Fibroblast of peridontal ligament (primary cell): ENCODE results near the gene CDC34.
A peak's percentile ranks its signal among the peaks of the same experiment; 100 is the strongest.

Experiments
- DNase-seq: peaks from one replicate; pipeline ENCODE4 v3.0.0-alpha.2; 2010; ENCODE audit errors: extremely low read depth

The CDC34 gene

GRCh38 chr19:519449-519865, 12.1 kb upstream of the CDC34 start:
- no peak for DNase-seq

GRCh38 chr19:522726-523125, 8.8 kb upstream of the CDC34 start:
- no peak for DNase-seq

DNA sequence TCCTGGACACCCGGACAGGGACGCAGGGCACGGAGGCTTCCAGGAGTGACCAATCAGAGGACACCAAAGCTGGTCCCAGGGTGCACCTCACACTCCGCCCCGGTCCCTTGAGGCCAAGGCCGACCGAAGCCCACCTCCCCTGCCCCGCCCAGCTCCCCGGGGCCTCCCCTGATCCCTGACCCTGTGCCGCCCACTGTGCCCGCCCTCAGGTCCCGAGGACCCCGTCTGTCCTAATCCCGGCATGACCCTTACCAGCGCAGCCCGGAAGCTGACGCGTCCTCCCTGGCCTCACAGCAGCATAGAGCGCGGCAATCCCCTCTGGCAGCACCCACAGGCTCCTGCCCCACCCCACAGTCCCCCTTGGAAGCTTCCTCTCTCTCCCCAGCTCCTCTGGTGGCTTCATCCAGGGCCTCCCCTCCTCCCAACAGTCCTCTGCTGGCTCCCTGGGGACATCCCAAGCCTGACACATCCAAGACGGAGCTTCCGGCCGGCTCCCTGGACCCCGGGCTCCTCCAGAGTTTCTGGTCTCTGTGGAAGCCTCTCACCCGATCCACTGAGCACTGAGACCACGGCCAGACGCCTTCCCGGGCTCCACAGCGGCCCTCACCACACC, 7.4 kb upstream of the CDC34 start:
- no peak for DNase-seq

DNA sequence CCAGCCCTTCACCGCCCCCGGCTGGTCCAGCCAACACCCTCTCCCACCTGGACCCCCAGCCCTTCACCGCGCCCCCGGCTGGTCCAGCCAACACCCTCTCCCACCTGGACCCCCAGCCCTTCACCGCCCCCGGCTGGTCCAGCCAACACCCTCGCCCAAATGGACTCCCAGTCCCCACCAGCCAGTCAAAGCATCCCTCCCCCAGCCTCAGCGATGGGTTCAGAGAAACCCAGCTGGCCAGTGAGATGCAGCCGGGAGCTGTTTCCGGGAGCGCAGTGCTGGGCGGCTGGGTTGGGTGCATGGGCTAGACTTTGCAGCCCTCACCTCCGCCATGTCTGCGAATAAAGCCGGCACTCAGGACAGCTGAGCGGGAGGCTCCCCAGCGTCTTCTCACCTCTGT, 6.5 kb upstream of the CDC34 start:
- DNase-seq = no peak

DNA sequence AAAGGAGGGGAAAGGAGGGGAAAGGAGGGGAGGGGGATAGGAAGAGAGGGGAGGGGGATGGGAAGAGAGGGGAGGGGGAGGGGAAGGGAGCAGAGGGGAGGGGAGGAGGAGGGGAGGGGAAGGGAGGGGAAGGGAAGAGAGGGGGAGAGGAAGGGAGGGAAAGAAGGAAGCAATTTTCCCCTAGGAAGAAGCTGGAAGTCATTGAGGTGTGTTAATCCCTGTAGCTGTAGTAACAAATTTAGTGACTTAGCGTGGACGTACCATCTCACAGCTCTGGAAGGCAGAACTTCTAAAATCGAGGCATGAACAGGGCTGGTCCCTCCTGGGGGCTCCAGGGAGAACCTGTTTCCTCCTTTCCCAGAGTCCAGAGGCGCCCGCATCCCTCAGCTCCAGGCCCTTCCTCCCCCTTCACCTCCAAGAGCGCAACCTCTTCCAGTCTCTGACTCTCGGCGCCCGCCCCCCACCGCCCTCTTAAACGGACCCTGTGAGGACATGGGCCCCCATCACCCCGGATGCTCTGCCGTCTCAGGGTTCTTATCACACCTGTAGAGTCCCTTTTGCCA, 5.6 kb upstream of the CDC34 start:
- no peak for DNase-seq

DNA sequence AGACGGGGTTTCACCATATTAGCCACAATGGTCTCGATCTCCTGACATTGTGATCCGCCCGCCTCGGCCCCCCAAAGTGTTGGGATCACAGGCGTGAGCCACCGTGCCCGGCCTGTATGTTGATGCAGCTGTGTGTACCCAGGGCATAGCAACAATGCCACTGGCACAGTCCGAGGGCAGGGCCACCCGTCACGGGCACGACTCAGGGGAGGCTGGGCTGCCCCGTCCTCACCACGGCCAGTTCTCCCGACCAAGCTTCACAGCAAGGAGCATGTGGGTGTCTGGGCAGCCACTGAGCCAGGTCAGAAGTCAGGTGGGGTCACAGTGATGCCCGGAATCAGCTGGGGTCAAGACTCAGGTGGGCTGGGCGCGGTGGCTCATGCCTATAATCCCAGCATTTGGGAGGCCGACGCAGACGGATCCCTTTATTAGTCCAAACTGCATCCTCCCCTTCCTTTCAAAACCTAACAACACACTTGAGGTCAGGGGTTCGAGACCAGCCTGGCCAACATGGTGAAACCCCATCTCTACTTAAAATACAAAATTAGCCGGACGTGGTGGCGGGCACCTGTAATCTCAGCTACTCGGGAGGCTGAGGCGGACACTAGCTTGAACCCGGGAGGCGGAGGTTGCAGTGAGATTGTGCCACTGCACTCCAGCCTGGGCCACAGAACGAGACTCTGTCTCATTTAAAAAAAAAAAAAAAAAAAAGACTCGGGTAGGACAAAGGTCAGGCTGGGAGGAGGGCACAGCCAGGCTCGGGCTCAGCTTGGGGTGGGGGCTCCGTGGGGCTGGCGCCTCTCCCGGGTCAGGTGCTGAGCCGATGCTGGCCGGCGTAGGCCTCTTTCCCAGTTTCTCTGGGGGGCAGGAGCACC, 1.2 kb upstream of the CDC34 start:
- no peak for DNase-seq

- DNase-seq = peak; percentile 65
Observed at GRCh38 chr19:531009-531752, 379 bp upstream of the CDC34 start.

- peak; percentile 69 for DNase-seq
Observed at GRCh38 chr19:532561-533363, 1.2 kb downstream of the CDC34 start.

GRCh38 chr19:533364-534058, 2.0 kb downstream of the CDC34 start:
- no peak for DNase-seq

- DNase-seq = no peak
Observed at GRCh38 chr19:534088-534487, 2.5 kb downstream of the CDC34 start.

DNA sequence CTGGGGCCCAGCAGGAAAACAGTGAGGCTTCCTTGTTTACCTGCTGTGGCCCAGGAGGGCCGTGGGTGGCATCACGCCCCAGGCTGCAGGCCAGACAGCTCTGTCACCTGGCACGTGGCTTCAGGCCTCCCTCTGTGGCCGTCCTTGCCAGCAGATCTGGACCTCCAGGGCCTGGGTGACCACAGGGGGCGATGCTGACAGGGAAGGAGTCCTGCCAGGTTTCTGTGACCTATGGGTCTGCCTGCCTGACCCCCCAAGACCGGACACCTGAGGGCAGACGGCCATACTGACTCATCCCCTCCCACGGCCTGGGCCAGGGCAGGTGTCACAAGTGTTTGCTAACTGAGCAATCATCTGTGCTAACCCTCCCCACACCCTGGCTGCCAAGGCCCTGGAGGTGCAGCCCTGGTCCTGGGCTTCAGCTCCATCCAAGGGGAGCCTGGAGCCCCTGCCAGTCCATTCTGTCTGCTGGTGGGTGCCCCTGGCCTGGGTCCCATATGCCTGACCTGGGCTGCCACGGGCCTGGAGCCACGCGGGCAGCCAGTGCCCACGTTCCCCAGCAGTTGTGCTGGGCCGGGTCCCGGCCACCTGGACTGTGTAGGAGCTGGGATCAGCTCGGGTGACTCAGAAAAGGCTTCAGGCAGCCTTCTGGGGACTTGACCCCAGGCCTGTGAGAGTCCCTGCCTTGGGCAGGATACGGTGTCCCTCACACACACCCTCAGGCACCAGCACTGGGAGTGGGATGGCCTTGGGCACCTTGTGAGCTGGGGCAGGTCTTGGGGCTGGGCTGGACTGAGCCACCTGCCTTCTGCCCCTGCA, 3.7 kb downstream of the CDC34 start:
- DNase-seq = no peak

- DNase-seq = no peak
Observed at GRCh38 chr19:536031-536880, 4.7 kb downstream of the CDC34 start.

GRCh38 chr19:536881-537404, 5.4 kb downstream of the CDC34 start:
- DNase-seq = no peak

DNA sequence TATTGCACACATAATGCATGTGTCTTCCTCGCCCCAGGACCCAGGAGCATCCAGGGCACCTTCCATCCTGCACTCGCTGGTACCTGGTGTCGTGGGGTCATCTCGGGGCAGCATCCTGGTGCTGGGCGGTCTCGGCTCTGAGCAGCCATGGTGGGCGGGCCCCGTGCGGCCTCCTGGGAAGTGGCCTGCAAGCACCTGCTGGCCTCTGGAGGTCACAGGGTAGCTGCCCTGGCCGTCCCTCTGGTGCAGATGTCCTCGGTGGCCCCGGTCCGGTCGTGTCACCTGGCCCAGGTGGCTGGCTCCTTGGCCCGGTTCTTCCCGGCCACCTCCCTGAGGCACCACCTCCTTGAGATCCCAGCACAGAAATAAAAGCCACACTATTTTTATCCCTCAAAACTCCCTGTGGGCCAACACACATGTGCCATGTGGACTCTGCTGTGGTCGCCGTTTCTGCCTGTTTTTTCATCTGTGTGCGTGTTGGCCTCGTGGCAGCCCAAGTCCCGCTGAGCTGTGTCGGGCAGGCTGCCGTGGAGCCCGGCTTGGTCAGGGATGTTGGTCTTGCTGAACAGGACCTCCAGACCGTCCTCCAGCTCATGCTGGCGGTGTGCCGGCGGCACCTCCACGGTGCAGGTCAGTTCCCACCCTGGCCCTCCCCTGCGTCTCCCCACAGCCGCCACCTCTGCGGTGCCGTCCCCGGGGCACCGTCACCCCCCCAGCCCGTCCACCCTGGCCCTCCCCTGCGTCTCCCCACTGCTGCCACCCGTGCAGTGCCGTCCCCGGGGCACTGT, 7.3 kb downstream of the CDC34 start:
- no peak for DNase-seq

GRCh38 chr19:539429-540030, 8.0 kb downstream of the CDC34 start:
- DNase-seq = no peak

- DNase-seq = no peak
Observed at GRCh38 chr19:540867-541637, 9.5 kb downstream of the CDC34 start.

DNA sequence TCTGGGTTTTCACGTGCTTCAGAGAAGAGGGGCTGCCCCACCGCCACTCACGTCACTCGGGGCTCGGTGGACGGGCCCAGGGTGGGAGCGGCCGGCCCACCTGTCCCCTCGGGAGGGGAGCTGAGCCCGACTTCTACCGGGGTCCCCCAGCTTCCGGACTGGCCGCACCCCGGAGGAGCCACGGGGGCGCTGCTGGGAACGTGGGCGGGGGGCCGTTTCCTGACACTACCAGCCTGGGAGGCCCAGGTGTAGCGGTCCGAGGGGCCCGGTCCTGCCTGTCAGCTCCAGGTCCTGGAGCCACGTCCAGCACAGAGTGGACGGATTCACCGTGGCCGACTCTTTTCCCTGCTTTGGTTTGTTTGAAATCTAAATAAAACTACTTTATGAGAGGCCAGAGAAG, 10.1 kb downstream of the CDC34 start:
- no peak for DNase-seq
